ENCODE results near the gene EFHD2.

Gene EFHD2

GRCh38 chr1:15442759-15443158 is 33.1 kb downstream of the EFHD2 start:
- POLR2A ChIA-PET (ENCODE audit: low non-redundant PET): no interaction called here
- DNase-seq (ENCODE audit: low spot score): no peak
- no peak for TF ChIP-seq CTCF (conservative IDR thresholded peaks at IDR 0.05; ENCODE audit: low read depth)
- CTCF ChIA-PET: no interaction called here
- no peak overlapping the region for H3K27ac ChIP-seq

- TF ChIP-seq CTCF (conservative IDR thresholded peaks at IDR 0.05; ENCODE audit: low read depth): no peak
- ChIA-PET POLR2A (ENCODE audit: low non-redundant PET) (no interaction called here), CTCF (no interaction called here)
- no peak overlapping the region for H3K27ac ChIP-seq
- no peak for DNase-seq (ENCODE audit: low spot score)
Observed at GRCh38 chr1:15443281-15443680, 33.6 kb downstream of the EFHD2 start.

- TF ChIP-seq CTCF (conservative IDR thresholded peaks at IDR 0.05; ENCODE audit: low read depth): no peak
- DNase-seq (ENCODE audit: low spot score): no peak
- no peak overlapping the region for H3K27ac ChIP-seq
- POLR2A ChIA-PET (ENCODE audit: low non-redundant PET): no interaction called here
- CTCF ChIA-PET: interaction anchor here (0.5 kb wide), 1 partner anchor 14 kb away, joined by 3 read pairs; no protein-coding TSS in a partner anchor
Observed at GRCh38 chr1:15444468-15445389, 35.0 kb downstream of the EFHD2 start.

GRCh38 chr1:15445390-15446122 is 35.9 kb downstream of the EFHD2 start:
- ChIA-PET POLR2A (ENCODE audit: low non-redundant PET) (no interaction called here), CTCF (interaction anchor here (0.5 kb wide), 1 partner anchor 15 kb away, joined by 3 read pairs; no protein-coding TSS in a partner anchor)
- DNase-seq (ENCODE audit: low spot score): no peak
- H3K27ac ChIP-seq: no peak overlapping the region
- TF ChIP-seq CTCF (conservative IDR thresholded peaks at IDR 0.05; ENCODE audit: low read depth): no peak

GRCh38 chr1:15446212-15446611 is 36.5 kb downstream of the EFHD2 start:
- ChIA-PET POLR2A (ENCODE audit: low non-redundant PET) (no interaction called here), CTCF (interaction anchor here (0.7 kb wide), 1 partner anchor 12 kb away, joined by 3 read pairs; no protein-coding TSS in a partner anchor)
- no peak for TF ChIP-seq CTCF (conservative IDR thresholded peaks at IDR 0.05; ENCODE audit: low read depth)
- H3K27ac ChIP-seq: no peak overlapping the region
- DNase-seq (ENCODE audit: low spot score): no peak

- no peak overlapping the region for H3K27ac ChIP-seq
- POLR2A ChIA-PET (ENCODE audit: low non-redundant PET): no interaction called here
- no peak for TF ChIP-seq CTCF (conservative IDR thresholded peaks at IDR 0.05; ENCODE audit: low read depth)
- DNase-seq (ENCODE audit: low spot score): no peak
- CTCF ChIA-PET: no interaction called here
Observed at GRCh38 chr1:15448877-15449462, 39.3 kb downstream of the EFHD2 start.
